ENCODE results near the gene AGBL1.
"Not testable (repeated sequence)": the region's sequence is repeated elsewhere in the genome, so short reads cannot be mapped to it uniquely, and the experiment has no call there.

AGBL1 gene

GRCh38 chr15:86106306-86106705, 26.6 kb downstream of the AGBL1 start:
- H3K4me3 ChIP-seq (ENCODE audit: low read depth, low read length), result no peak overlapping the region
- no peak for TF ChIP-seq CTCF (IDR thresholded peaks at IDR 0.05; ENCODE audit: low read depth, low read length, missing control alignments)
- no peak for DNase-seq (ENCODE audit: low read depth)

- DNase-seq (ENCODE audit: low read depth), result no peak
- TF ChIP-seq CTCF (IDR thresholded peaks at IDR 0.05; ENCODE audit: low read depth, low read length, missing control alignments), result no peak
- no peak overlapping the region for H3K4me3 ChIP-seq (ENCODE audit: low read depth, low read length)
Observed at GRCh38 chr15:86115145-86115801, 35.6 kb downstream of the AGBL1 start.

GRCh38 chr15:86121568-86122225, 42.0 kb downstream of the AGBL1 start:
- H3K4me3 ChIP-seq (ENCODE audit: low read depth, low read length), result no peak overlapping the region
- DNase-seq (ENCODE audit: low read depth), result no peak
- TF ChIP-seq CTCF (IDR thresholded peaks at IDR 0.05; ENCODE audit: low read depth, low read length, missing control alignments), result no peak

- not testable (repeated sequence) for H3K4me3 ChIP-seq (ENCODE audit: low read depth, low read length); DNase-seq (ENCODE audit: low read depth)
Observed at GRCh38 chr15:86122691-86123391, 43.2 kb downstream of the AGBL1 start.

GRCh38 chr15:86125775-86126174, 46.1 kb downstream of the AGBL1 start:
- no peak overlapping the region for H3K4me3 ChIP-seq (ENCODE audit: low read depth, low read length)
- DNase-seq (ENCODE audit: low read depth), result no peak
- no peak for TF ChIP-seq CTCF (IDR thresholded peaks at IDR 0.05; ENCODE audit: low read depth, low read length, missing control alignments)

- TF ChIP-seq CTCF (IDR thresholded peaks at IDR 0.05; ENCODE audit: low read depth, low read length, missing control alignments), result no peak
- H3K4me3 ChIP-seq (ENCODE audit: low read depth, low read length), result no peak overlapping the region
- no peak for DNase-seq (ENCODE audit: low read depth)
Observed at GRCh38 chr15:86127547-86127946, 47.9 kb downstream of the AGBL1 start.

- DNase-seq (ENCODE audit: low read depth), result no peak
- no peak for TF ChIP-seq CTCF (IDR thresholded peaks at IDR 0.05; ENCODE audit: low read depth, low read length, missing control alignments)
- H3K4me3 ChIP-seq (ENCODE audit: low read depth, low read length), result no peak overlapping the region
Observed at GRCh38 chr15:86135041-86135440, 55.4 kb downstream of the AGBL1 start.

All from GM12864 (cell line).